Calu3 (cell line): ENCODE data around the gene JAKMIP2. TPM values are rescaled to one million over a fixed set of nuclear protein-coding genes. Genes with fewer than 3 reads are reported as not detected.
A peak's percentile ranks its signal among the peaks of the same experiment; 100 is the strongest.

Experiments
- BruUV-seq: library from RNA; stranded (reverse); fragments of 400-500 nt; replicated peaks from 2 replicates; lab custom pipeline; 2021; lab: Mats Ljungman, UMichigan
- CTCF ChIA-PET: fragments of 300-600 bp; sonication (Branson Sonifier 250); formaldehyde crosslinking; loops from one replicate; lab custom pipeline; 2022; ENCODE audit warnings: antibody characterized with exemption; lab: Charles Lee
- DNase-seq: peaks from one replicate; pipeline ENCODE4 v3.0.0; 2022
- H3K27ac Mint-ChIP-seq: one replicate; pipeline ENCODE4 v1.8.0; 2022; ENCODE audit warnings: mixed read lengths; ENCODE audit not compliant: unreplicated experiment
- H3K27me3 Mint-ChIP-seq: one replicate; pipeline ENCODE4 v1.8.0; 2022; ENCODE audit warnings: mixed read lengths; ENCODE audit not compliant: unreplicated experiment
- H3K36me3 Mint-ChIP-seq: one replicate; pipeline ENCODE4 v1.8.0; 2022; ENCODE audit warnings: mild to moderate bottlenecking, moderate library complexity, mixed read lengths; ENCODE audit not compliant: insufficient read depth, unreplicated experiment
- H3K4me1 Mint-ChIP-seq: one replicate; pipeline ENCODE4 v1.8.0; 2022; ENCODE audit warnings: mild to moderate bottlenecking, low read depth, mixed read lengths; ENCODE audit not compliant: unreplicated experiment
- H3K4me3 Mint-ChIP-seq: one replicate; pipeline ENCODE4 v1.8.0; 2022; ENCODE audit warnings: mild to moderate bottlenecking, low read depth, moderate library complexity, mixed read lengths; ENCODE audit not compliant: unreplicated experiment
- H3K9me3 Mint-ChIP-seq: one replicate; pipeline ENCODE4 v1.8.0; 2022; ENCODE audit warnings: low read depth, mixed read lengths; ENCODE audit not compliant: unreplicated experiment
- CTCF ChIP-seq: fragments of 200-600 bp; IDR thresholded peaks from one replicate; pipeline ENCODE4 v1.8.0; 2022; ENCODE audit warnings: antibody characterized with exemption; ENCODE audit not compliant: unreplicated experiment
- intact Hi-C: fragments of 100-400 bp; cut with micrococcal nuclease; formaldehyde crosslinking; loops from one replicate; pipeline ENCODE4 v1.10.0; 2022; ENCODE audit not compliant: unreplicated experiment
- total RNA-seq: library from RNA; stranded (reverse); gene quantifications from 2 replicates; pipeline ENCODE4 v1.2.3, GENCODE V29; 2022

Gene JAKMIP2
- total RNA-seq, 1 experiment from 2014 or later = not detected

- H3K4me3 Mint-ChIP-seq = no peak overlapping the region
- no peaks in the 10 kb centered on the region for H3K36me3 Mint-ChIP-seq
- DNase-seq = no peak
- H3K27me3 Mint-ChIP-seq = no peaks in the 10 kb centered on the region
- H3K4me1 Mint-ChIP-seq = peaks cover 12% of the 10 kb centered on the region
- TF ChIP-seq CTCF = no peak
- CTCF ChIA-PET = no interaction called here
- H3K9me3 Mint-ChIP-seq = no peaks in the 10 kb centered on the region
- no TSS peak for BruUV-seq
- intact Hi-C loops = no loop called here
- no peak overlapping the region for H3K27ac Mint-ChIP-seq
Observed at GRCh38 chr5:147568710-147569406, 213.7 kb downstream of the JAKMIP2 start.

- Mint-ChIP-seq H3K27ac (no peak overlapping the region), H3K4me3 (no peak overlapping the region), H3K4me1 (peaks cover 12% of the 10 kb centered on the region), H3K36me3 (no peaks in the 10 kb centered on the region), H3K9me3 (no peaks in the 10 kb centered on the region), H3K27me3 (no peaks in the 10 kb centered on the region)
- DNase-seq = peak; percentile 24
- no TSS peak for BruUV-seq
- no peak for TF ChIP-seq CTCF
- CTCF ChIA-PET = interaction anchor here (1.0 kb wide), 2 partner anchors 9 kb away, joined by 4 to 6 read pairs; no protein-coding TSS in a partner anchor
- intact Hi-C loops = no loop called here
Observed at GRCh38 chr5:147567917-147568598, 214.5 kb downstream of the JAKMIP2 start.

- DNase-seq = no peak
- no peaks in the 10 kb centered on the region for H3K36me3 Mint-ChIP-seq
- BruUV-seq = no TSS peak
- no peaks in the 10 kb centered on the region for H3K9me3 Mint-ChIP-seq
- peaks cover 12% of the 10 kb centered on the region for H3K4me1 Mint-ChIP-seq
- CTCF ChIA-PET = interaction anchor here (0.6 to 1.9 kb wide), 2 partner anchors 11 to 56 kb away, joined by 3 to 9 read pairs; no protein-coding TSS in a partner anchor
- H3K27ac Mint-ChIP-seq = no peak overlapping the region
- intact Hi-C loops = no loop called here
- H3K4me3 Mint-ChIP-seq = no peak overlapping the region
- no peaks in the 10 kb centered on the region for H3K27me3 Mint-ChIP-seq
- no peak for TF ChIP-seq CTCF
Observed at GRCh38 chr5:147565524-147565923, 217.0 kb downstream of the JAKMIP2 start.

GRCh38 chr5:147564124-147564486 is 218.4 kb downstream of the JAKMIP2 start:
- CTCF ChIA-PET = no interaction called here
- intact Hi-C loops = no loop called here
- Mint-ChIP-seq H3K27ac (no peak overlapping the region), H3K9me3 (no peaks in the 10 kb centered on the region), H3K36me3 (no peaks in the 10 kb centered on the region), H3K4me3 (no peak overlapping the region), H3K27me3 (no peaks in the 10 kb centered on the region), H3K4me1 (peaks cover 12% of the 10 kb centered on the region)
- no peak for TF ChIP-seq CTCF
- BruUV-seq = no TSS peak
- no peak for DNase-seq
